HG03354 (cell line): ENCODE data around the gene NADK.
"Not testable (repeated sequence)": the region's sequence is repeated elsewhere in the genome, so short reads cannot be mapped to it uniquely, and the experiment has no call there.

Experiments
- ATAC-seq: cut with Tn5 transposase; IDR thresholded peaks from one replicate; pipeline ENCODE4 v1.9.1; 2021; ENCODE audit warnings: mild to moderate bottlenecking; ENCODE audit not compliant: unreplicated experiment, poor library complexity, severe bottlenecking

The NADK gene

DNA sequence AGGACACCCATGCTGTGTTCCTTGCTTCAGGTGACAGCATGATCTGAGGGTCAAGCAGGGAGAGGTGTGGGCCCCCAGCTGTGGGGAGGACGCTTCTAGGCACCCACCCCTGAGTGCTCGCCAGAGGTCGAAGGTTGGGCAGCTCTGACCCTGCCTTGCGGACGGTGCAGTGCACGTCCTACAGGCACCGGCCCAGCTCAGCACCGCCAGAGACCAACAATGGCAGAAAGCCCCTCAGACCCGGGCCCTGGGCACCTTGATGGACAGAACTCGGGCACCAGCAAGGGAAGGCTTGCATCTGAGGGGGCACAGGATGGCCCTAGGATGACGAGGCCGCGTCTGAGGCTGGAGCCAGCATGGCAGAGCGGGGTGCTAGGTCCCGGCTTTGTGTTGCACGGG lies 24.7 kb downstream of the NADK start:
- no peak for ATAC-seq

DNA sequence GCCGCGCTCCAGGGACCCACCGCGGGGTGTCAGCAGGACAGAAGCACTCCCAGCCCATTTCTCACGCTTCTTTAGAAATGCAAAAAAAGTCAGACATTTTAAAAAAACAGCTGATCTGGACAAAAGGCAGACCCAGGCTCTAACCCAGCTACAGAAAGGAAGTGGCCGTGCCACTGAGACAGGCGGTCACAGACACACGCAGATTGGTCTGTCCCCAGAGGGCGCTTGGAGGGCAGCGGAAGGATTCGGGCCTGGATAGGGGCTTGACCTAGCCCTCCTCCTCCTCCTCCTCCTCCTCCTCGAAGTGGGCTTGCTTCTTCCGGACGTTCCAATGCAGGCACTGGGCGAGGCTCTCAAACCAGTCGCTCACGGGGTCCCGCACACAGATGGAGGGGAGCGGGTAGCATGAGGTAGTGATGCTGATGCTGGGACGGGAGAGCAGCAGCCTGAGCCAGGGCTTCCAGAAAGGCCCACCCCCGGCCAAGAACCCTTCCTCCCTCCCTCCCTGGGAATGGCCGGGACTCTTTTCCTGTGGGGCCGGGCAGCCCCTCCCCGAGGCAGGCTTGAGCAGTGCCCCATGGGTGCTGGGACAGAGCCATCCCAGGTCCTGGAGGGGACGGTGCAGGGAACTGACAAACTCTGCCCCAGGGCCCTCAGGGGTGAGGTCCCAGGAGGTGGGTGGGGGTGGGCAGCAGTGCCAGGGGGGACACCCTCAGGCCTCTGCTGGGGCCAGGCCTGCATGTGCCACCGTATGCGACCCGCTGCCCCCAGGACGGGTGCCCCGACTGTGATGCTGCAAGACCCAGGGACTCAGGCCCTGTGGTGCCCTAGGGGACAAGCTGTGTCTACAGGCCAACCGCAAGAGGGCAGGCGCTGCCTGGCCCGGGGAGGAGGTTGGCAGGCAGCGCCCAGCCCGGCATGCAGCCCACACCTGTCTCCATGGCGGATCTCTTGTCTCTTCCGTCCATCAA lies 25.3 kb downstream of the NADK start:
- ATAC-seq = no peak

DNA sequence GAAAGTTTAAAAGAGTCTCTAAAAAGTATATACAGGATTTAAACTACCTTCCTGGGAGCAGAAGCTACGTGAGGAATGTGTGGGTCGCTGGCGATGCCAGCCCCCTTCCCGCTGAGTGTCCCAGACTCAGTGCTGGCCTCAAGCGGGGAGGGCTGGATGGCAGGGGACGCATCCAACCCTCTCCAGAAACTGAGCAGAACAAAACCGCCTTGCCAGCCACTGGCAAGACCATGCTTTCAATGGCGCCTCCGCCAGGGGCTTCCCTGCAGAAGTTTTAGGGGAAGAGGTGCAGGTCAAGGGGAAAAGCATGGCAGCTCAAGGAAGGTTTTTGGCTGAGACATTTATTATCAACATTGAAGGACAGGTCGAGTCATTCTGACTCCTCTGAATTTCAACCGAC lies 26.1 kb downstream of the NADK start:
- ATAC-seq = no peak

DNA sequence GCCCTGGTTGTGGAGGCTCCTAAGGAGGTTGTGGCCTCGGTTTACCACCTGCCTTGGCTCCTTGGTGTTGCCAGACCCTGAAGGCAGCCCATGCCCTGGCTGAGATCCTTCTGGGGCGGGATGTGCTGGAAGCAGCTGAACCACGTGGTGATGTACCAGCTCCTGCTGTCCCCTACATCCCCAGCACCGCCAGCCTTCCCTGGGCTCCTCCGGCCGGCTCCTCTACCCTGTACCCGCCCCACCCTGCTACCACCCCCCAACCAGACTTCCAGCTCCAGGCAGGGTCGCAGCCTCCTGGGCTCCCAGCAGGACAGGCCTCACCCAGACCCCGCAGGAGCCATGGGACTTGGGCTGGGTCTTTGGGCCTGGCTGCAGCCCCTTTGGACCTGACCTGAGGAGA lies 28.3 kb downstream of the NADK start:
- ATAC-seq = not testable (repeated sequence)

DNA sequence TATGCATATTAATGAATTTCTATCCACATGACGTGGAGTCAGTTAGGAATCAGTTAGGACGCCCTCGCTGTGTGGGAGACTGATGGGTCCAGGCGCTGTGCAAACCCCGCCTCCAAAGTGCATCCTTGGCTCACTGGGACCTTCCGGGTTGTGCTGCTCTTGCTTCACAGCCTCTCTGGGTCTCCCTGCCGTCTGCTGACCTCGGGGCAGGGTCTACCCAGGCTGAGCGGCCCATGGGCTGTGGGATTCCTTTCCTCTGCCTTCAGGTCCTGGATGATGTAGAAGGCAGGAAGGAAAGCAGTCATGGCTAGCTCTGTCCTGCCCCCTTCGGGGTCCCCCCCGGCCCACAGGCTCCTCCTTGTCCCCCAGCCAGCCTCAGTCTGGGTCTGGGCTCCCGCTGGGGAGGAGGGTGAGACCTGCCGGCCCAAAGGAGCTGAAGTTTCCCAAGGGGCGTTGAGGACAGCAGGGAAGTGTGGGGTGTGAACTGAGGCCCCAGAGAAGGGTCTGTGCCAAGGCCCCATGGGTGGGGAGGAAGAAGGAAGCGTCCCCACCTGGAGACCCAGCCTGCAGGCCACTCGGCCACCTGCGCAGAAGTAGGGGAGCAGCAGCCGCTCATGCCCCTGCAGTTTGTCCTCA lies 29.5 kb downstream of the NADK start:
- no peak for ATAC-seq

DNA sequence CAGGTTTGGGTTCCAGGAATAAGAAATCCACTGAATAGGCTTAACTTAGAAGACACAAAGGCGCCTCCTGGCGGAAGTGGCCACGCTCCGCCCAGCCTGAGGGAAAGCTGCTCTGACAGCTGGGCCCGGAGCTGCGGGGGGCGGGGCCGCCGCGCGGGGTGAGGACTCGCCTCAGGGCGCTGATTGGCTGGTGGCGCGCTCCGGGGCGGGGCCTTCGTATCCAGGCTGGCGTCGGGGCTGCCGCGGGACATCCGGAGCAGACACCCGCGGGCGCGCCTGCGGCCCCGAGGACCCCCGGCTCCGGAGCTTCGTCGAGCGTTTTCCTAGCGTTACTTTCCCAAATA lies 31.7 kb downstream of the NADK start:
- ATAC-seq = peak; percentile 84

DNA sequence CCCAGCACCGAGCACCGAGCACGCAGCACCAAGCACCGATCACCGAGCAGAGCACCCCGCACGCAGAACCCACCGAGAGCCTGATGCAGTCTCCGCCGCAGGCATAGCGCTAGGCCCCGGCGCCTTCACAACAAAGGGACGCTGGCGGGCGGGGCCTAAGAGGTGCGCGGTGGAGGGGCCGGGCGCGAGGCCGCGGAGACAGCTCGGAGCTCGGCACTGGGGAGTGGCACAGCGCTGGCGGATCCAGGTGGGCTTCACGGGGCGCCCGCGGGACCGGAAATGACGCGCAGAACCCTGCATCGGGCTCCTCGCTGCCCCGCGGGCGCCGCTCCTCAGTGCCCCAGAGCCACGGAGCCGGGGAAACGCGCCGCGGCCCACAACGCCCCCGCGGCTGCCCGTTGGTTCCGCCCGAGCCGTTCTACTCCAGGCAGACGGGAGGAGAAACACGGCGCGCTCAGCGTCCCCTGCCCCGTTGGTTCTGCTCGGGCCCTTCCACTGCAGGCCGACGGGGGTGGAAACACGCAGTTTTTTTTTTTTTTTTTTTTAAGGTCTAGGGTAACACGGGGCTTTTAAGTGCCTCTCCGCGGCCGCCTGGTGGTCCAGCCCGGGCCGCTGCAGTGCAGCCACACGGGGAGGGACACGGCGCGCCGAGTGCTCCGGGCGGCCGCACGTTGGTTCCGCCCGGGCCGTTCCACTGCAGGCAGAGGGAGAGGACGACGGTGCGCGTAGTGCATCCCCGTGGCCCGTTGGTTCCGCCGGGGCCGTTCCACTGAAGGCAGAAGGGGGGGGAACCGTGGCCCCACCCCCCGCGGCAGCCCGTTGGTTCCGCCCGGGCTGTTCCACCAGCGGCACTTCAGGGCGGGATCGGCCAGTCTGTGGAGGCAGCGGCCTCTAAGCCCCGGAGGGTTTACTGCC lies 32.4 kb downstream of the NADK start:
- peak; percentile 72 for ATAC-seq

DNA sequence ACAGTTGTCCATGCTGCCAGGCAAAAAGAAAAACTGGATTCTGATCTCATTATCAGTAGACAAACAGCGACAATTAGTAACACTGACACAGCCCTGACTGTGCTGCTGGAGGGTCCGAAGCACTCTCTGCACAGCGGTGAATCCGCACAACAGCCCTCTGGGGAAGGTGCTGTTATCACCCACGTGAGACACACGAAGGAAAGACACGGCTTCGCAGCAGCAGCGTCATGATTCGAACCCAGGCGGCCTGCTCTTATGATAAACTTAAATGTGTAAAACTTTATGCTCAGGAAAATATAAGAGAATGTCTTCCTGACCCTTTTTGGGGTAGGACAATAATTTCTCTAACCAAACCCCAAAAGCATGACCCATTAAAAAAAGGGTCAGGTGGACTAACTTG lies 35.7 kb downstream of the NADK start:
- not testable (repeated sequence) for ATAC-seq

DNA sequence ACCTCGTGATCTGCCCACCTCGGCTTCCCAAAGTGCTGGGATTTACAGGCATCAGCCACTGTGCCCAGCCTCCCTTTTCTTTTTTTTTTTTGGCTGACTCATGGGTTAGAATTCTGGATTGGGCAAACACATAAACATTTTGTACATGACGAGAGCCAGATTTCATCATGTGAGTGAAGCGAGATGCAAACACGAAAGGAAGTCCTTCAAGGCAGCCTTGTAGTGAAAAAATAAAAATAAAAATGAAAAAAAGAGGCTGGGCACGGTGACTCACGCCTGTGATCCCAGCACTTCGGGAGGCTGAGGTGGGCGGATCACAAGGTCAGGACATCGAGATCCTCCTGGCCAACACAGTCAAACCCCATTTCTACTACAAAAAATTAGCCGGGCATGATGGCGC lies 37.3 kb downstream of the NADK start:
- ATAC-seq = not testable (repeated sequence)

DNA sequence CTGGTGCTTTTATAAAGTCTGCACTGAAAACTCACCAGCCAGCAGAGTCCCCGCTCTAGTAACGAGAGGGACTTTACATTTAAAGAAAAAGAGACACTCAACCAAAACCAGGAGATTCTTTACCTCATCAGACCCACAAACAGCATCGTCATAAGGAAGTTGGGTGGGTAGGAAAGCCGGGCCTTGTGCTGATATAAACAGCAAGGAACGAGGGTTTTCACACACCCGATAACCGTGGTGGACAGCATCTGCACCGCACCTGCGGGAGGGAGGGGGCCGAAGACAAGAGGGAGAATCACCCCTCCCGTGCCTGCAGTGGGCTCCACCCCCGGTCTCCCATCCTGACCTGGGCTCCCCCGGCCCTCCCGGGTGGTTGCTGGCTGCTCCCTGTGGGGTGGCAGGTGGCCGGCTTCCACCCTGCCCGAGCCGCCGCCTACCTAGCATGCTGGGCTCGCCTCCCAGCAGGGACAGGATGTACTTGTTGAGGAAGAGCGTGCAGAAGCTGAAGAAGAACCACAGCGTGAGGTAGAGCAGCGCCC lies 39.4 kb downstream of the NADK start:
- not testable (repeated sequence) for ATAC-seq

DNA sequence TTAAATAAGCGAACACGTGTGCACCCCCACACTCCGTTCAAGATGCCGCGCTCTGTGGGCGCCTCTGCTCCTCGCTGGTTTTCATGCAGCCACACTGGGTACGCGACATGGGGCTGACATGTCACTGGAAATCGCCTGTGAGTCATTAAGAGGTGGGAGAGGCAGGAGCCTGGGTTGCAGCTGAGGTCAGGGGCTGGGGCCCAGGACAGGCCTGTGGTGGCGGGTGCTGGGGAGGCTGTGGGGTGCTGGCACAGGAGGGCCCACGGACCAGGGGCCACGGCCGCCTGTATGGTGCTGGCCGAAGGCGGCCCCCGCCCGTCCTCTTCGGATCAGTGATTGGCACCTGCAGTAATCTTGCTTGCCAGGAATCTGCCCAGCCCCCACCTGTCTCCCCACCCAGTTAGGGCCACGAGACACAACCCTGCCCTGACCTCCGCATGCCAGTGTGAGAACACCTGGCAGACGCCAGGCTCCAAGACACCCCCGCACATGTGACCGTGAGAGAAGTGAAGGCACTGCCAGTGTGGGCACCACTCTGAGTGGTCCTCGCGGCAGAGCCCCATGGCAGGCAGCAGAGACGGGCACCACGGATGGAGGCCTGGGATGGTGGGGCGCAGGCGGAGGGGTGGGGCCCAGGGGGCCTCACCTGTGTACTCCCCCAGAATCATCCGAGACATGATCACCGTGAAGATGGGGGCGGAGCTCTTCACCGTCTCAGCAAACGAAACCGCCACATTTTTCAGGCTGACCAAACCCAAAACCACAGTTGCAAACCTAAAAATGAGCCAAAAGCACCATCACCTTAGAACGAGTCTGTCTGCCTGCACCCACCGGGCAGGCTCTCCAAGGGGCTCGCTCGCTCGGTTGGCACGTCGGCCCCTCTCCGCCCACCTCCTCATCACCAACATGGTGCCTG lies 40.3 kb downstream of the NADK start:
- not testable (repeated sequence) for ATAC-seq

DNA sequence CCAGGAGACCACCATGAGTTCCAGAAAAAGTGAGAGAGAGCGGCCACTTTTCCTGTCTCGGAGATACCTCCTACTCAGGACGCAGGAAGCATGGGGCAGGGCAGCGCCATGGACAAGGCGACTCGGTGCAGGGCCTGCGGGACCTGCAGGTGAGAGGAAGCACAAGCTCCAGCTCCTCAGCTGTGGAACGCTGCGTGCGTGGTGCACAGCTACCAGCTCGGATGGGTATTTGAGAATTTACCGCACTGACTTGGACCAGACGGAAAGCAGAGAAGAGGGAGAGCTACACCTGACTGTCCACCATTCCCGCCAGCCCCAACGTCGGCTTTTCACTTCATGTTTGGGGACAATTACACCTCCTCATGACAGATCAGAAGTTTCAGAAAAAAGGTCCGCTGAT lies 45.9 kb downstream of the NADK start:
- ATAC-seq = no peak

DNA sequence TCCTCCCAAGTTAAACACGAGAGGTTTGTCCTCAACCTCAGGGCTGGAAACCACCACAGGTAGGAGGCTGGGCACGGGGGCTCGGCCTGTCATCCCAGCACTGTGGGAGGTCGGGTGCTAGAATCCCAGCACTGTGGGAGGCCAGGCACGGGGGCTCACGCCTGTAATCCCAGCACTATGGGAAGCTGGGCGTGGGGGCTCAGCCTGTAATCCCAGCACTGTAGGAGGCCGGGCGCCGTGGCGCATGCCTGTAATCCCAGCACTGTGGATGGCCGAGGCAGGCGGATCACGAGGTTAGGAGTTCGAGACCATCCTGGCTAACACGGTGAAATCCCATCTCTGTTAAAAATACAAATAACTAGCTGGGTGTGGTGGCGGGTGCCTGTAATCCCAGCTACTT lies 47.4 kb downstream of the NADK start:
- ATAC-seq = no peak

DNA sequence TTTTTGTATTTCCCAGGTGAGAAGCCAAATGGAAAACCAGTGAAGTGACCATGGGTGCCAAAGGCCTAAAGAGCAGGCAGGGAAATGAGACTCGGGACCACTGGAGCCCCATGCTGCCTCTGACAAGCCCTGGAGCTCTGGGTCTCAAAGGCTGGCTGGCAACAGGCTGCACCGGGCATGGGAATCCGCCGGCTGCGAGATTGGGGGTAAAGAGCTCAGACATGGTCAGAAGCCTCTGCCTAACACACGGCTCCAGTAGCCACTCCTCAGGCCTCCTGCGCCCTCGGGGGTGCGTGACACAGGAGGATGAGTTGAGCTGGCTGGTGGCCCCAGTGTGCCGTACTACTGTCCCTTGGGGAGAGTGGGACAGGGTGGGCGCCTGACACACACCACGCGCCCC lies 48.0 kb downstream of the NADK start:
- ATAC-seq = not testable (repeated sequence)

DNA sequence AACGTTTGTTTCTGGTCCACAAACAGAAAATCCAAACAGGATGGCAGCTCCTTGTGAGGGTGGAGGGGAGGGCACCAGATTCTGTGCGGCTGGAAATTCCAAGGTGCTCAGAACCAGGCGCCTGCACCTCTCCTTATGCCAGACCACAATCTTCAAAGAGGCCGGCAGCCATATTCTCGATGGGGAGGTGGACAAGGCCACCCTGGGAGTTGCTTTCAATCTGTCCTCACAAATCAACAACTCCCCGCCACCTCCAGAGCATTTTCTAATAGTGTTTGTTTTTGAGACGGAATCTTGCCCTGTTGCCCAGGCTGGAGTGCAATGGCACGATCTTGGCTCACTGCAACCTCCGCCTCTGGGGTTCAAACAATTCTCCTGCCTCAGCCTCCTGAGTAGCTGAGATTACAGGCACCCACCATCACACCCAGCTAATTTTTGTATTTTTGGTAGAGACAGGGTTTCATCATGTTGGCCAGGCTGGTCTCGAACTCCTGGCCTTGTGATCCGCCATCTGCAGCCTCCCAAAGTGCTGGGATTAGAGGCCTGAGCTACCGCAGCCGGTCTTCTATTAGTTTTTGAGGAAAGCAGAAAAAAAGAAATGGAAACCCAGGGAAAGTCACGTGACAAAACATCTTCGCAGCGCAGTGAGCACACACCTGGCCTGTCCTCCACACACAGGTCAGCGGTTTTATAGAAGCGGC lies 49.0 kb downstream of the NADK start:
- ATAC-seq = not testable (repeated sequence)

DNA sequence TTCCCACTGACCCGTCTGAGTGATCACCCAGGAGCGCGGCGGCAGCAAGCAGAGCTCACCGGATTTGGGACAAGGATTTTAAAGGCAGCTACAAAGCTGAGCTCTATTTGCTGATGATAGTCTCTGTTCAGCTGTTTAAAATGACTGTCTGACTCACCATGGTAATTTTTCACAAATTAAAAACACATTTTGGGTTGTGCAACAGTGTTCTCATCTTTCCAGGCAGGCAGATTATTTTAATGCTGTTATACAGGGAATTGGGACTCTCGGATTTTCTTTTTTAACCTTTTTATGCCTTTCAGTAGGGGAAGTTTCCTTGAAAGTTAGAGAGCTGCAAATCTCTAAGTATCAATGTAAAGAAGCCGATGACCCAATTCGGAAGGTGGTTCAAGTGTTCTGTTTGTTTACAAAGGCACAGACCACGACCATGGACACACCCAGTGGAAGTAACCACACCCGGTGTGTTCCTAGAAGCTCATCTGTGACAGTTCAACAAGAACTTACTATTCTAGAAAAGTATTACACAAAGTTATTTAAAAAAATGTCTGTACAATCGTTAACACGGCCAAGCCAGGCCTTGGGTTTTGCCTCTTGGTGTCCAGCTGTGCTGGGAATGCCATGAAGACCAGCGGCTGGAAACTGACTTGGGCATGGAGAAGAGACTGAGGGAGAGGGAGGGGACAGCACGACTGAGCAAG lies 49.8 kb downstream of the NADK start:
- not testable (repeated sequence) for ATAC-seq

DNA sequence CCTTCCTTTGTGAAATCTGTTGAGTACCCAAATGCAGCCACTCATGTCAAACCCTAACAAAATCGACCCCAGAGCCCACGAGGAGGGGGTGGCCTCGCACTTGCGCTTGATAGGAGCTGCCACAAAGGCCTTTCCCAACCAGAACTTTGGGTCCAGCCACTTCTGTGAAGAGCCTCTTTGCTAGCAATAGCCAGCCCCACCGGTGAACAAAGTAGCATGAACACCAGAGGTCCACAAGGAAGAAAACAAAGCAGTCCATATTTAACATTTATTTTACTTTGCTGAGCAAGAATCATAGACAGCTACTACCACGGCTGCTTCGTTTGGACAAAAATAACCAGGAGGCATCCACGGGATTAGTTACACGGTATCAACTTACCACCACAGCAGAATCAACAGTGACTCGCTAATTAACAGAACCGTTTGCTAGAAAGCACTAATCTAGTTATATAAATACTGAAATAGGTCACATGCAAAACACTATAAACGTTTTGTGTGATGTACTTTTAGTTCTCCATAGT lies 51.1 kb downstream of the NADK start:
- not testable (repeated sequence) for ATAC-seq

DNA sequence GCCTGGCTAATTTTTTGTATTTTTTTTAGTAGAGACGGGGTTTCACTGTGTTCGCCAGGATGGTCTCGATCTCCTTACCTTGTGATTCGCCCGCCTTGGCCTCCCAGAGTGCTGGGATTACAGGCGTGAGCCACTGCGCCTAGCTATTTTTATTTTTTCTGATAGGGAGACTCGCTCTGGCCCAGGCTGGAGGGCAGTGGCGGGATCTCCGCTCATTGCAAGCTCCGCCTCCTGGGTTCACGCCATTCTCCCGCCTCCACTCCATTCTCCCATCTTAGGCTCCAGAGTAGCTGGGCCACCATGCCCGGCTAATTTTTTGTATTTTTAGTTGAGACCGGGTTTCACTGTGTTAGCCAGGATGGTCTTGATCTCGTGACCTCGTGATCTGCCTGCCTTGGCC lies 52.2 kb downstream of the NADK start:
- not testable (repeated sequence) for ATAC-seq
